Measurements from ENCODE around the gene CCDC146.
"Not testable (repeated sequence)": the region's sequence is repeated elsewhere in the genome, so short reads cannot be mapped to it uniquely, and the experiment has no call there.

Gene CCDC146

DNA sequence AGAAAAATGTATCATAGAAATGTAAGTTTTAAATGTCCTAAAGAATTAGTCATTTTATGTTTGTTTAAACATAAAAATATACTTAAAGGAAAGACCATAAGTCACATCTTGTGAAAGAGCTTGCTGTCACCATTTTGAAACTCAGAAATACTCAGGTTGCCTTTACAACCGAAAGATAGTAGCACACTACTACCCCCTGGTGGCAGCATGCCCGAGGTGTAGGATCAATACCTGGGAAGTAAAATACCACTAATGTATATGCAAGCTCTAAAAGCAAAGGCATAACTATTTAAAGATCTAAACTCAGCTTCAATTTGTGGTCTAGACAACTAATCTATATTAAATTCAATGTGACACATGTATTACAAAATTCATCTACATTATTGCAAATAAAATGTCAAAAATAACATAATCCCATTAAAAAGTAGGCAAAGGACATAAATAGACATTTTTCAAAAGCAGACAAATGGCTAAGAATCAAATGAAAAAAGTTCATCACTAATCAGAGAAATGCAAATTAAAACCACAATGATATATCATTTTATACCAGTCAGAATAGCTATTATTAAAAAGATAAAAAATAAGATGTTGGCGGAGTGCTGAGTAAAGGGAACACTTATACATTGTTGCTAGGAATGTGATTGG, 124.9 kb downstream of the CCDC146 start:
- DNase-seq = peak; percentile 21

DNA sequence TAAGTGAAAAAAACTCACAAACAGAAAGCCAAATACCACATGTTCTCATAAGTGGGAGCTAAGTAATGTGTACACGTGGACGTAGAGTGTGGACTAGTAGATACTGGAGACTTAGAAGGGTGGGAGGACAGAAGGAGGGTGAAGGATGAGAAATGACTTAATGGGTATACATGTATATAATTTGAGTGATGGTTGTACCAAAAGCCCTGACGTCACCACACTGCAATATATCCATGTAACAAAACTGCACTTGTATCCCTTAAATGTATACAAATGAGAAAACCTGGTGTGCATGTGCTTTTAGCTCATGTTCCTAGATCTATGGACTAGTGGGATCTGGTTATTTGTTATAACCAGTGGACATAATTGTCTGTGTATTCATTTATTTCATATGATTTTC, 125.7 kb downstream of the CCDC146 start:
- no peak for DNase-seq

DNA sequence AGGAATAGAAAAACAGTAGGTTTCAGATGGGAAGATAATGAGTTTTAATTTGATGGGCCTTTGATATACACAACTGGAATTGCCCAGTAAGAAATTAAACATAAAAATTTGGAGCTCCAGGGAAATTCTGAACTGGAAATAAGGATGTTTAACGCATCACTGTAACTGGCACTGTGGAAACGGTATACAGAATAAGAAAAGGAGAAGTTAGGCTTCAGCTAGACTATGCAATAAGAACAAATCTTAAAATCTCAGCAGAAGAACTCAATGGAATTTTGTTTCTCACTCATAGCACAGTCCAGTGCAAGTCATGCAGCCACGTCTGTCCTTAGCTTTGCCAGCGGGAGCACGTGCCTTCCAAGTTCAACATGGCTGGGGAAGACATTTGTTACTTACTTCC, 130.1 kb downstream of the CCDC146 start:
- DNase-seq = no peak

DNA sequence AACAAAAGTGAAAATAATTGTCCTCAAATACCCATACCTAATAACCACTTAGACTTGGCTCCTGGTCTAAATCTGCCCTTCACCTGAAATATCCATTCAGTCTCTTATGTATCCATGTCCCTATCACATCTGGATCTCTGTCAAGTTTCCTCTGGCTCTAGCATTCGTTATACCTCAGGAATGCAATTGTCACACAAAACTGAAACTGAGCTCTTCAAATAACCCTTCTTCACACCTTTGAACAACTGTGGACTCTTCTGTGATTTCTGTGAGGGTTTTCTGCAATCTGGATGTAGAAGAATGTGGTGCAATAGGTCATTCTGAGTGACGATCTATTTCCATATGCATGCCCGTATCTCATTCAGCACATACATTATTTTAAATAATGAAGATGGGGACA, 130.7 kb downstream of the CCDC146 start:
- DNase-seq = no peak

DNA sequence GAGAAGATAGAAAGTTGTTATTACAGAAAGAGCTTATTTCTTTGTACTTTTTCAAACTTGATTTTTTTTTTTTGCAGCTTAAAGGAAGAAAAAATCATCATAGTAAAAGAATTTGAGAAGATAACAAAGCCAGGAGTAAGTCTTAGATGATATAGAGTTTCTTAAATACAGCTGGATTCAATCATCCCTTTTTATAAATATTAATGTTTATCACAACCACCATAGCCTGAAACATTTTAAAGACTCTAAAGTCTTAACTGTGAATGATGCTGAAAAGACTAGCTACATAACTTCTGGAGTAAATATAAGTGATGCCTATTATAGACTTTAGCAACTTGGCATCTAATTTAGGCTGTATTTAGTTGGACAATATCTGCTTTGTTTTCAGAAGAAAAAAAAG, 132.0 kb downstream of the CCDC146 start:
- no peak for DNase-seq

DNA sequence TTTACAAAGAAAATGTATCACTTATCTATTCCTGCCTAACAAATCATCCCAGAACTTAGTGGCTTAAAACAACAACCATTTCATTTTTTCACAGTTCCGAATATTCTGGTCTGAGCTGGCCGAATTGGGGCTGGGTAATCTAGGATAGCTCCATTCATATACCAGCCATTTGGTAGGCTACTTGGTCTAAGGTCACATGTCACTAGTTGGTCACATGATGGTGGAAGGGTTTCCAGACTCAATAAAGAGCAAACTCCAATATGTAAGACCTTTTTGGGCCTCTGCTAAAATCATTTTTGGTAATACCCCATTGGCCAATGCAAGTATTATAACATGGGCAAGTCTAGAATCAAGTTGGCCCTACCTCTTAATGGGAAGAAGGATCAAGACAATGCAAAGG, 132.5 kb downstream of the CCDC146 start:
- no peak for DNase-seq

DNA sequence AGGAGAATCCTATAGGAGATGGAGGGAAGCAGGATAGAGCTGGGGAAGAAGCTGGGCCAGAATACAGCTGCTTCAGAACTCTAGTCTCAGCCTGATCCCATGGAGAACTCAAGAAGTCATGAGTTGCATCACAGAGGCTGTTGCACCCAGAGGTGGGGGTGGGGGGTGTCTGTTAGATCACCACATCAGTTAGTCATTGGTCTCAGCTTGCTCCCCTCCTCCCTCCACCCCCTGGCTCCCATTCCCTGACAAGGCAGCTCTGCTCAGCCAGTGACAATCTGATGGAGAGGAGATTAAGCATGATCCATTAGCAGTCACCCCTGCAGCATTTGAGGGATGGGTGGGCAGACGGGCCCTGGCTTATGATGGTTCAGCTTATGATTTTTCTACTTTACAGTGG, 135.6 kb downstream of the CCDC146 start:
- no peak for DNase-seq

DNA sequence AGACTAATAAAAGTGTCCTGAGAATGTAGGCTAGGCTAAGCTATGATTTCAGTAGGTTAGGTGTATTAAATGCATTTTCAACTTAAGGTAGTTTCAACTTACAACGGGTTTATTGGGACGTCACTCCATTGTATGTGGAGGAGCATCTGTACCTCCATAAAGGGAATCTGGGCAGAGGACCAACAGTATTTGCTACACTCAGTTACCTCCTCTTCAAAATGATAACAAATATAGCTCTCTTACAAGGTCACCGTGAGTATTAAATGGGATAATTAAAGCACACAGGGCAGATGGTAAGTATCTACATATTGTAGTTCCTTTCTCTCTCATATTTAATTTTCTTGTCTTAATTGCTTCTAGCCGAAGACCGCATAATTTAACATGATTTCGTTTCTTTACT, 136.2 kb downstream of the CCDC146 start:
- DNase-seq = no peak

DNA sequence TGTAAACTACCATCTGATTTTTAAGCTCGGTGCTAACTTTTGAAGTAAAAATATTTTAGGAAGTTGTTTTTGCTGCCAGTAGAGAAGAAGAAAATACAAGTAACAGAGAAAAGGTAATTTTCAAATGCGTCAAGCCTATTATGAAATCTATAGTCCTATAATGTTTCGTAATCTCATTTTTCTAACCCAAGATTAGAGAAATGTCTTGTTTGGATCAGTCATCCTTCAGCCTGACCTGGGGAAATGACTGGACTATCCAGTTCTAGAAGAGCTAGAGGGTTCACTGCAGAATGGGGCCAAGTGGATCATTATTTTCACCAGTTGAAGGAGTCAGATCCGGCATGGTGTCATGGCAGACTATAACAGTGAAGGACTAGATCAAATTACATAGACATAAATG, 139.9 kb downstream of the CCDC146 start:
- no peak for DNase-seq

DNA sequence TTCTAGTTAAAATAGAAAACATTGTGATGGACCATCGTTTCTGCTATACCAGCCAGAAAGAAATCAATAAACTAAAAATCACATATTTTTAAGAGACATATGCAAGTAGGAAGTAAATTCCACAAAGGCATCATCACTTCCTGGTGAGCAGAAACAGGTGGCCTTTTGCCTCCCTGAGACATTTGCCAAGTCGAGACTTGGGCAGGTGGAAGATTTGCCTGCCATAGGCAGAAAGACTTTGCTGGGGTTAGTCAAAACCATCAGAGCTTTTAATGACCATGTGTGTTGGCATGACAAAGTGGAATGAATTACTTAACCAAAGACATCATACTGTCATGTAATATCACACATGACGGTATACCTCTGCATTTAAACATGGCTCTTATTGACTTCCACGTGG, 143.3 kb downstream of the CCDC146 start:
- DNase-seq = no peak

DNA sequence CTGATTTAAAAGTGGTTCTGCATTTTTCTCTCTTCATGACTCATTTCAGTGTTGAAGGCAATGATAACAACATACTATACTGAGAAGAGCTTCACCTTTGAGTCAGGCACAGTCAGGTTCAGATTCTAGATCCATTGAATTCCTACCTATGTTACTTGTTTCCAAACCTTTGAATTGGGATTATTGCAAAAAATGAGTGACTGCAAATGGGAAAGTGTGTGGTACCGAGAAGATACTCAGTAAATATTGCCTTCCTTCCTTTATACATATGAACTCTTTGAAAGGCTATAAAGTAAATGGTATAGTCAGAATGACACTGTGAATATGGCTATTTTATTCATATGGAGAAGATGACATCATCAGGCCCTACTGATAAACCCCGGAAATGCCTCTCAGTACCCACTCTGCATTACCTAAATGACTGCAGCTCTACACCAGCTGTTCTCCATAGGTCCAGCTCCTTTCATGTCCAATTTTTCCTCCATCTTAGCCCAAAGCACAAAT, 143.9 kb downstream of the CCDC146 start:
- DNase-seq = no peak

DNA sequence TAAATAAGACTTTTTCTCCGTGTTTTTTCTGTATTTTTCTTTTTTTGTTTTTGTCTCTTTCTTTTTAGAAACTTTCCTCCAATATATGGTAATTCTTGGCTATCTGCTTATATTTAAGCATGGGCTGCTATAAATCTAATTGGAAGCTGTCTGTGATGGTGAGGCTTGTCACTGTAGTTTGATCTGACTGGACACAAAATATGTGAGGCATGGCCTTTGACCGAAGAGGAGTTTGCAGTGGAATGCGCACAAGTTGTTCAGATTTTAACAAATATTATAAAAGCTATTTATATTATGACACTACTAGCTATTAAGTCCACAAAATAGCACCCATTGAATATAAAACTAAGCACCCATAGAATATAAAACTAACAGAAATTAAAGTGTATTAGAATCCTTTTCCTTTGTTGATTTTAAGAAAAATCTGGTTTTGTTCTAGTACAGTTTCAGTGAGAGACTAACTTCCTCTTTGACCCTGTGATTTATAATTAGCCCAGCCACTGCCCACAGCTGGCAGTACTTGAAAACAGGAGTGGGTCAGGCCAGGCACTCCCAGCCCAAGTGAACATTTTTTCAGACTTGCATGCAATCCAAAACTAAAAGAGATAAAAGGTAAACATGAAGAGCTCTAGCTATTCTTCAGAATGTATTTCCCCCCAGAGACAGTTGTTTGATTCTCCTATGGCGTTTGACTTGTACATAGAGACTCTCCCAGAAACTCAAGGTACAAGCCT, 147.1 kb downstream of the CCDC146 start:
- DNase-seq = no peak

DNA sequence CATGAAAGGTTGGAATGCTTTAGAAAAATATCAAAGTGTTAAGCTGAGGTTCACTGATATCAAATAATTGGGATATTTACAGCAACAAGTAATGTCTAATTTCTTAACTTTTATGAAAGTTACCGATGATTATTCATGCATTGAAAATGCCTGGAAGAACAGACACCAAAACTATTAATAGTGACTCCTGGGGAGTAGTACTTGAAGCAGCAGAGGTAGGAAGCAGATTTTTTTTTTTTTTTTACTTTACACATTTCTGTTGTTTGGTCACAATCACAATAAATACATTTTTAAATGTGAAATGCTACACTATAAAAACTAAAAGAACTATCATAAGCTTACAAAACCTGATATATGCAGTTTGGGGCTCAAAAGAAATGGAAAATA, 147.7 kb downstream of the CCDC146 start:
- DNase-seq = no peak

DNA sequence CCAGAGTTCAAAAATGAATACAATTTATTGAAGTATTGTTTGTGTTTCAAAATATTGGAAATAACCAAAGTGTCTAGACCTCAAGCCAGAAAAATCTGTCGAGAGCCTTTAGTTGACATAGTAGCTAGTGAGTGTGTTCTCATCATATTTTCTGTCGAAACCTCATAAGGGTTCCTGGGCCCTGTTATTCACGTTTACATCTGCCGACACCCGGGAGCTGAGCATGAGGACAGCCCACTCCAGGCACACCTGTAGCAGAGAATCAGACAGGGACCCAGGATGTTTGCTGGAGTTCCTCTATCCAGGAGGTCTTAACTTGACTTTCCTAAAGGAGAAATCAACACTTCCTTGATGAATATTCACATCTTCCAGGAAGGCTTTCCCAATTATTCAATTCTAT, 149.4 kb downstream of the CCDC146 start:
- no peak for DNase-seq

DNA sequence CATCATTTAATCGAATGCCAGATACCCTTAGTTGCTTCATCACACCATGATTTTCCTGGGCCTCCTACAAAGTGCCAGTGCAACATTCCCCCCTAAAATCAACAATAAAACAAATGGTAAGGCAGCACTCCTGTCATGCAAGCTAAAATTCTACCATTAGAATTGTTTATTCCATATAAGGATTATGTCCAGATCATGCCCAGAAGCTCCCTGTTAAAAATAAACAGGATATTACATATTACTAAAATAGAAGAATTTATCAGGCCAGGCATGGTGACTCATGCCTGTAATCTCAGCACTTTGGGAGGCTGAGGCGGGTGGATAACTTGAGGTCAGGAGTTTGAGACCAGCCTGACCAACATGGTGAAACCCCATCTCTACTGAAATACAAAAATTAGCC, 153.2 kb downstream of the CCDC146 start:
- not testable (repeated sequence) for DNase-seq

DNA sequence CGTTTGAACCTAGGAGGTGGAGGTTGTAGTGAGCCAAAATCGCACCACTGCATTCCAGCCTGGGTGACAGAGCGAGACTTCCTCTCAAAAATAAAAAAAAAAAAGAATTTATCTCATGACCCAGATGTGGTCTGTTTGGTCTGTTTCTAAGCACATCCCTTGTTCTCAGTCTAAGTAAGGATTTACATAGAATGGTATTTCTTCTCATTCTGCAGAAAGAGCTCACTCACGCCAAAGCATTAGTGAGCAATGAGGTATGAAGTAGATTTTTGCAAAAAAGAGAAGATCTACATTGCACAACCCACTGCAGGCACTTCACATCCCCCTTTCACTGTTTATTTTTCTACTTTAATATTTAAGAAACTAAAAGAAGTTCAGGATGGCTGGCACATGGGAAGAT, 153.7 kb downstream of the CCDC146 start:
- DNase-seq = no peak

DNA sequence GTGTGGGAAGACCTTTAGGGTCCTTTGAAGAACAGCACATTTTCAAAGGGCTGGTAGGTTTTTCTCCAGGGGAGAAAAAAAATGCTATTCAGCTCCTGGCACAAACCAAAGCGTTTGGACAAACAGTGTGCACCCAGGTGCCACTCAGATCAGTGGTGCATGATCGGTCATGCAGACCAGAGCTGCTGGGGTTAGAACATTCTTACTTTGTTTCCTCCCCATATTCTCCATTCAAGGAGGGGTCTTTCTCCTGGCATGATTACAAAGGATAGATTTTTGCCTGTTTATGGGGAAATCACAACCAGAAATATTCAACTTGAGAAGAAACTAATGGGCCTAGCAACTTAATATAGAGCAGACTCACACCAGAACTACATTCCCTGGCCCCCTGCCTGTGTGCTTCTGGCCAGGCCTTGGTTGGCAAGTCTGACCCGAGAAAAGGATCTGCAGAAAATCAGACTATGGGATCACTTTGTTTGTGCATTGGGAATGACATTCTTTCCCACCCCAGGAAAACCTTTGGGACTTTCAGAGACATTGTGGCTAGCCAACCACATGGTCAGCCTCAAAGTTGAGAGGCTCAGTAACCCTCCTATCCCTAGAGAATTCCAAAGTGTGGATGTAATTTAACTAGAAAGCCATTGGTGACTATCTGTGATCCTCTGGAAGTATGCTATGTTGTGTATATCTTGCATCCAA, 159.5 kb downstream of the CCDC146 start:
- no peak for DNase-seq

DNA sequence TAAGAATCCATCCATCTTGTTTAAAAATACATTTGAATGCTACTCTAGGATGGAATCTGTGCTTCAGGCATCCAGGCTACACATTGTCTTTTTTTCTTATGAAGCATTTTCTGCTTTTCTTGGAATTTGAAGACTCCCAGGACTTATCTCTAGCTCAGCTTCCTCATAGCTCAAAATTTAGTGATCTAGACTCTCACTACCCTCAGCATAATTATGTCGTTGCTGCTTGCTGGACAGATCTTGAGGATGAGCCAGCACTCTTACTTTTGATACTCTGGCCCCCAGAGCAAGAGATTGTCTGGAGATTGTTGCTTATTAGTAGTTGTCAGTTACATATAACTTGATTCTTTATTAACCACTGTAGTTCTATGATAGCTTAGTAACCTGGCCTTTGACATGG, 160.5 kb downstream of the CCDC146 start:
- DNase-seq = no peak

DNA sequence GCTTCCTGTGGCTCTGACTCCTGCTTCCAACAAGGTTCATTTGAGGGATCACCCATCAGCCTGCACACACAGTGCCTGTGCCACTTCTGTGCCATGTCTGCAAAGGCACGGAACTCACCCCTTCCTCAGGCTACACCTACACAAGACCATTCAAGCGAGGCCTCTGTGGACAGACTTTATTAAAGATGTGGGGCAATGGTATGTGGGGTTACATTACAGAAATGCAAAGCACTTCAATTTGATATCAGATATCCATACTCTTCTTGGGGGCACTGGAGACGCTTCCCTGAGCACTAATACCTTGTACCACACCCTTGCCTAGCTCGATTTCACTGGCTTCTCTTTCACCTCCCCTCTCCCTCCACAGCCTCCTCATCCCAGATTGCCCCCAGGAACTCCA, 161.6 kb downstream of the CCDC146 start:
- DNase-seq = no peak

DNA sequence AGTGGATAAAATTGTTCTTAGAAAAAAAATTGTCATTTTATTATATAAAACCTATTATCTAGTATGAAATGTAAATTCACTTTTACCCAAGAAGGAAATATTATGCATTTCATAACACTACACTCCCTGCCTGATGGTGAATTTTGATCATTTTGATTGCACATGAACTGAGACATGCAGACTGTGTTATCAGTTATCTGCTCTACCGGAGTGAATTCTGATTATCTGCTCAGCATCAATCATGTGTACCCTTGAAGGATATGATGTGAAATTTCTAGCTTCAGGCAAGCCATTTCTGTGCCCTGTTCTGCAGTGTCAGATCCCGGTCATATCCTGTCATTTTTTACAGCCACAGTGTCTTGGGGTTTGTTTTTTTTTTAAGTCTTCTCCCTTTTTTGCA, 162.2 kb downstream of the CCDC146 start:
- DNase-seq = no peak

DNA sequence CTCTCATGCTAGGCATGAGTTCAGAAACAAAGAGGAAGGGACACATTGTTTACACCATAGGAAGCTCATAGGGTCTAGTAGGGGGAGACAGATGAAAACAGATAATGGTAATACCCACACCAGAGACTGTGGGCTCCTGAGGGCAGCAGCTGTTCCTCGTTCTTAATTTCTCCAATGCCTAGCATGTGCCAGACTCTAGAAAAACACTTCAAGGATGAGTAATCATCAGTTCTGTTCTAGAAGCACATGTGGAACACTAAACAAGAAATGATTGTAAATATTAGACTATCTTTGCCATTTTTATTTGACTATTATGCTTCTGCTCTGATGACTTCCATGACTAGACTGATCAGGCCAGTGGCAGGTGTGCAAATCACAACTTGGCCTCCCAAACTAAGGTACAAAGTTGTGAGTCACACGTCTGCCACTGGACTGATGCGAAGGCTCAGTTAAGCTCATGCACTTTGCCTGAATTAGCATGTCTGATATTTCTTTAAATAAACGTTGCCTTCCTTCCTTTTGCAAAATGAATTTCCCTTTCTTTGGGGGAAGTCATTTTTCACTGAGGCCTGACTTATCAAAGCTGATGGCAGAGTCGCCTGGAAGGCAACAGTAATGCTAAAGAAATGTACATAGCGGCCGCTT, 166.4 kb downstream of the CCDC146 start:
- DNase-seq = no peak

DNA sequence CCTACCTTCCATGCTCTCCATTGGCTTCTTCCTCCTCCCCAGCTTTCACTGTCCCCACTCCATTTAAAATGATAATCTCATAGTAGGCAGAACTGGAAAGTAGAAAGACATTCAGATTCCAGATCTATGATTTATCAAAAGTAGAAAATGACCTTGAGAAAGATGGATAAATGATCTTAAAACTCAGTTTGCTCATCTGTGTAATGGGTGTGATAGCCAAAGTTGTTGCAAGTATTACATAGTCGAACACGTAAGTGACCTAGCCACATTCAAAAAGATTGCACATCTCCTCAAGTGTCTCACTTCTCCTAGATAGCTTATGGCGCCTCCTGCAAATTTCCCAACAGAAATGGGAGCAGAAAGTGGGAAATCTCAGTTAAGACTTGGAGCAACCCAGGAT, 167.0 kb downstream of the CCDC146 start:
- no peak for DNase-seq

DNA sequence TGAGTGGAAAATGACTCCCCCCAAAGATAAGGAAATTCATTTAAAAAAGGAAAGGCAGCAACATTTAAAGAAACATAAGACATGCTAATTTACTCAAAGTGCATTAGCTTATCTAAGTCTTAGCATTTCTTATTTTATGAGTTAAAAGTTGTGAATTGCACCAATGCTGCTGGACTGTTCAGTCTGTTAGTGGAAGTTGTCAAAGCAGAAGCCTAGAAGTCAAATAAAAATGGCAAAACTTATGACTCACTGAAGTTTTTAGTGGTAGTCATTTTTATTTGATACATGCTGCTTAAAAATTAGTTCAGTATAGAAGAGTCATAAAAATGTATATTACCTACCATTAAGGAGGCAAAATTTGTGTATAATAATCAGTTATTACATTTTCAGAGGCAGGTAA, 168.0 kb downstream of the CCDC146 start:
- no peak for DNase-seq

DNA sequence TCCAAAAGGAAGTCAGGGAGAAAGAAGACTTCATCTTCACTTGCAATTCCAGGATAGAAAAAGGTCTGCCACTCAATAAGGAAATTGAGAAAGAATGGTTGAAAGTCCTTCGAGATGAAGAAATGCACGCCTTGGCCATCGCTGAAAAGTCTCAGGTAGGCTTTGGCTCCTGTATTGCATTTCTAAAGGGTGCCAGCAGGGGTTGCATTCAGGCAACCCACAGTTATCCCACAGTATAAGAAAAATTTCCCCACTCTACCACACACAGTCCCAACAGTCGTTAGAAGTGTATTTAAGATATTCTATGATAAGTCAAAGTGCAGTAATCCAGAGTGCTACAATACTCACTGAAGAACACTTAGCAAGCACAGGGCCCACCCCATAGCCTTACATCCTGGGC, 170.6 kb downstream of the CCDC146 start:
- DNase-seq = no peak

Measured in amniotic stem cell (primary cell).